ENCODE results near the gene MBNL2.

GRCh38 chr13:97390941-97391600 is 168.9 kb downstream of the MBNL2 start:
- TF ChIP-seq, protein P1, sequence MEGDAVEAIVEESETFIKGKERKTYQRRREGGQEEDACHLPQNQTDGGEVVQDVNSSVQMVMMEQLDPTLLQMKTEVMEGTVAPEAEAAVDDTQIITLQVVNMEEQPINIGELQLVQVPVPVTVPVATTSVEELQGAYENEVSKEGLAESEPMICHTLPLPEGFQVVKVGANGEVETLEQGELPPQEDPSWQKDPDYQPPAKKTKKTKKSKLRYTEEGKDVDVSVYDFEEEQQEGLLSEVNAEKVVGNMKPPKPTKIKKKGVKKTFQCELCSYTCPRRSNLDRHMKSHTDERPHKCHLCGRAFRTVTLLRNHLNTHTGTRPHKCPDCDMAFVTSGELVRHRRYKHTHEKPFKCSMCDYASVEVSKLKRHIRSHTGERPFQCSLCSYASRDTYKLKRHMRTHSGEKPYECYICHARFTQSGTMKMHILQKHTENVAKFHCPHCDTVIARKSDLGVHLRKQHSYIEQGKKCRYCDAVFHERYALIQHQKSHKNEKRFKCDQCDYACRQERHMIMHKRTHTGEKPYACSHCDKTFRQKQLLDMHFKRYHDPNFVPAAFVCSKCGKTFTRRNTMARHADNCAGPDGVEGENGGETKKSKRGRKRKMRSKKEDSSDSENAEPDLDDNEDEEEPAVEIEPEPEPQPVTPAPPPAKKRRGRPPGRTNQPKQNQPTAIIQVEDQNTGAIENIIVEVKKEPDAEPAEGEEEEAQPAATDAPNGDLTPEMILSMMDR (IDR thresholded peaks at IDR 0.05), result no peak
- TF ChIP-seq POLR2A (IDR thresholded peaks at IDR 0.05), result no peak
